OCI-LY7 (cell line): ENCODE results near the gene WDR37.

Source experiments
- CTCF ChIP-seq: fragments of 200-600 bp; sonication (generic); conservative IDR thresholded peaks from 2 replicates; pipeline ENCODE4 v1.5.1; 2014; ENCODE audit warnings: mild to moderate bottlenecking, antibody characterized with exemption, low read length, moderate library complexity, mixed read lengths
- EZH2phosphoT487 ChIP-seq: fragments of 200-600 bp; sonication (generic); IDR thresholded peaks from 2 replicates; pipeline ENCODE4 v1.6.1; 2018; ENCODE audit warnings: low read depth, borderline replicate concordance, mild to moderate bottlenecking, mixed run types, antibody characterized with exemption, low read length, moderate library complexity, mixed read lengths

- TF ChIP-seq CTCF: 0 out of 2 replicates have a peak, but pooled peaks have one; percentile 23
- no peak for TF ChIP-seq EZH2phosphoT487
Observed at GRCh38 chr10:1100691-1101368, 44.6 kb downstream of the WDR37 start.
